ENCODE data around the gene GRIA4.
"Not testable (repeated sequence)": the region's sequence is repeated elsewhere in the genome, so short reads cannot be mapped to it uniquely, and the experiment has no call there.

Gene GRIA4

GRCh38 chr11:105732611-105733010, 122.7 kb downstream of the GRIA4 start:
- Mint-ChIP-seq H3K4me1 (no peaks in the 10 kb centered on the region), H3K27me3 (no peaks in the 10 kb centered on the region), H3K27ac (no peak overlapping the region), H3K36me3 (no peaks in the 10 kb centered on the region), H3K9me3 (peaks cover 5% of the 10 kb centered on the region), H3K4me3 (no peak overlapping the region)
- ATAC-seq, result no peak

GRCh38 chr11:105734426-105734825, 124.6 kb downstream of the GRIA4 start:
- Mint-ChIP-seq H3K27me3 (no peaks in the 10 kb centered on the region), H3K9me3 (no peaks in the 10 kb centered on the region), H3K36me3 (no peaks in the 10 kb centered on the region), H3K4me1 (no peaks in the 10 kb centered on the region), H3K4me3 (no peak overlapping the region), H3K27ac (no peak overlapping the region)
- ATAC-seq, result no peak

- Mint-ChIP-seq H3K9me3 (no peaks in the 10 kb centered on the region), H3K36me3 (no peaks in the 10 kb centered on the region), H3K27ac (no peak overlapping the region), H3K4me1 (no peaks in the 10 kb centered on the region), H3K4me3 (no peak overlapping the region), H3K27me3 (no peaks in the 10 kb centered on the region)
- ATAC-seq, result no peak
Observed at GRCh38 chr11:105738251-105738650, 128.4 kb downstream of the GRIA4 start.

GRCh38 chr11:105738986-105739795, 129.3 kb downstream of the GRIA4 start:
- H3K9me3 Mint-ChIP-seq, result no peaks in the 10 kb centered on the region
- H3K4me3 Mint-ChIP-seq, result no peak overlapping the region
- H3K4me1 Mint-ChIP-seq, result no peaks in the 10 kb centered on the region
- no peak for ATAC-seq
- H3K27me3 Mint-ChIP-seq, result no peaks in the 10 kb centered on the region
- H3K27ac Mint-ChIP-seq, result no peak overlapping the region
- no peaks in the 10 kb centered on the region for H3K36me3 Mint-ChIP-seq

- H3K4me3 Mint-ChIP-seq, result no peak overlapping the region
Observed at GRCh38 chr11:105740164-105740903, 130.5 kb downstream of the GRIA4 start.

GRCh38 chr11:105741488-105742020, 131.7 kb downstream of the GRIA4 start:
- Mint-ChIP-seq H3K27me3 (no peaks in the 10 kb centered on the region), H3K4me1 (no peaks in the 10 kb centered on the region), H3K9me3 (no peaks in the 10 kb centered on the region), H3K27ac (no peak overlapping the region), H3K4me3 (no peak overlapping the region), H3K36me3 (no peaks in the 10 kb centered on the region)
- ATAC-seq, result no peak

More at GRCh38 chr11:105740164-105740903, 130.5 kb downstream of the GRIA4 start:
- Mint-ChIP-seq H3K27ac (no peak overlapping the region), H3K27me3 (no peaks in the 10 kb centered on the region), H3K4me1 (no peaks in the 10 kb centered on the region), H3K9me3 (no peaks in the 10 kb centered on the region), H3K36me3 (no peaks in the 10 kb centered on the region)
- no peak for ATAC-seq

- Mint-ChIP-seq H3K4me3 (no peak overlapping the region), H3K27me3 (peaks cover 8% of the 10 kb centered on the region), H3K9me3 (no peaks in the 10 kb centered on the region), H3K27ac (no peak overlapping the region), H3K4me1 (no peaks in the 10 kb centered on the region), H3K36me3 (no peaks in the 10 kb centered on the region)
- no peak for ATAC-seq
Observed at GRCh38 chr11:105754260-105754659, 144.4 kb downstream of the GRIA4 start.

- Mint-ChIP-seq H3K36me3 (no peaks in the 10 kb centered on the region), H3K27me3 (peaks cover 8% of the 10 kb centered on the region), H3K4me1 (no peaks in the 10 kb centered on the region), H3K9me3 (no peaks in the 10 kb centered on the region), H3K4me3 (no peak overlapping the region), H3K27ac (no peak overlapping the region)
- no peak for ATAC-seq
Observed at GRCh38 chr11:105754716-105755115, 144.8 kb downstream of the GRIA4 start.

GRCh38 chr11:105757107-105757506, 147.2 kb downstream of the GRIA4 start:
- peaks cover 8% of the 10 kb centered on the region for H3K27me3 Mint-ChIP-seq

GRCh38 chr11:105763594-105763993, 153.7 kb downstream of the GRIA4 start:
- H3K9me3 Mint-ChIP-seq, result peaks cover 3% of the 10 kb centered on the region
- no peaks in the 10 kb centered on the region for H3K36me3 Mint-ChIP-seq
- no peak overlapping the region for H3K27ac Mint-ChIP-seq
- no peaks in the 10 kb centered on the region for H3K4me1 Mint-ChIP-seq
- no peak for ATAC-seq
- peaks cover 18% of the 10 kb centered on the region for H3K27me3 Mint-ChIP-seq
- no peak overlapping the region for H3K4me3 Mint-ChIP-seq

More at GRCh38 chr11:105757107-105757506, 147.2 kb downstream of the GRIA4 start:
- no peak overlapping the region for H3K4me3 Mint-ChIP-seq
- no peaks in the 10 kb centered on the region for H3K4me1 Mint-ChIP-seq
- ATAC-seq, result no peak
- H3K27ac Mint-ChIP-seq, result no peak overlapping the region
- no peaks in the 10 kb centered on the region for H3K9me3 Mint-ChIP-seq
- no peaks in the 10 kb centered on the region for H3K36me3 Mint-ChIP-seq

GRCh38 chr11:105767931-105768330, 158.1 kb downstream of the GRIA4 start:
- ATAC-seq, result no peak
- Mint-ChIP-seq H3K27me3 (peaks cover 22% of the 10 kb centered on the region), H3K9me3 (peaks cover under 1% of the 10 kb centered on the region), H3K4me3 (no peak overlapping the region), H3K4me1 (no peaks in the 10 kb centered on the region), H3K27ac (no peak overlapping the region), H3K36me3 (no peaks in the 10 kb centered on the region)

GRCh38 chr11:105769627-105770026, 159.8 kb downstream of the GRIA4 start:
- H3K36me3 Mint-ChIP-seq, result no peaks in the 10 kb centered on the region
- no peaks in the 10 kb centered on the region for H3K4me1 Mint-ChIP-seq
- no peak overlapping the region for H3K4me3 Mint-ChIP-seq
- H3K27me3 Mint-ChIP-seq, result peaks cover 18% of the 10 kb centered on the region
- H3K9me3 Mint-ChIP-seq, result no peaks in the 10 kb centered on the region
- H3K27ac Mint-ChIP-seq, result no peak overlapping the region
- no peak for ATAC-seq

GRCh38 chr11:105773452-105773851, 163.6 kb downstream of the GRIA4 start:
- H3K4me1 Mint-ChIP-seq, H3K4me3 Mint-ChIP-seq, H3K27ac Mint-ChIP-seq, ATAC-seq, H3K9me3 Mint-ChIP-seq, H3K36me3 Mint-ChIP-seq: not testable (repeated sequence)
- peaks cover 11% of the 10 kb centered on the region for H3K27me3 Mint-ChIP-seq

- no peak for ATAC-seq
- Mint-ChIP-seq H3K36me3 (no peaks in the 10 kb centered on the region), H3K4me3 (no peak overlapping the region), H3K4me1 (no peaks in the 10 kb centered on the region), H3K27me3 (peaks cover 11% of the 10 kb centered on the region), H3K27ac (no peak overlapping the region), H3K9me3 (no peaks in the 10 kb centered on the region)
Observed at GRCh38 chr11:105774899-105775298, 165.0 kb downstream of the GRIA4 start.

GRCh38 chr11:105780781-105781525, 171.1 kb downstream of the GRIA4 start:
- no peak for ATAC-seq
- Mint-ChIP-seq H3K27me3 (no peaks in the 10 kb centered on the region), H3K4me3 (no peak overlapping the region), H3K4me1 (no peaks in the 10 kb centered on the region), H3K9me3 (no peaks in the 10 kb centered on the region), H3K36me3 (no peaks in the 10 kb centered on the region), H3K27ac (no peak overlapping the region)

Data from stimulated activated memory B cell treated with anti-CD40 and anti-IgM and Interleukin-4, amounts not matched to agents 10 μg/mL and 1 μg/mL and 100 μg/mL, for 72 hours (primary cell).